OCI-LY7 (cell line): ENCODE data around the gene GAMT. TPM values are rescaled to one million over a fixed set of nuclear protein-coding genes. Genes with fewer than 3 reads are reported as not detected.

Source experiments
- BruUV-seq: library from RNA; stranded (reverse); fragments of 400-500 nt; replicated peaks from 2 replicates; lab custom pipeline; 2021; lab: Mats Ljungman, UMichigan
- CTCF ChIA-PET: fragments of 300-600 bp; sonication (Branson Sonifier 250); formaldehyde crosslinking; loops from one replicate; lab custom pipeline; 2022; ENCODE audit warnings: antibody characterized with exemption; ENCODE audit not compliant: unreplicated experiment; lab: Charles Lee
- POLR2A ChIA-PET: fragments of 300-600 bp; sonication (Branson Sonifier 250); formaldehyde crosslinking; loops from one replicate; lab custom pipeline; 2022; ENCODE audit warnings: antibody characterized with exemption; lab: Charles Lee
- DNase-seq: peaks from one replicate; pipeline ENCODE4 v3.0.0-alpha.2; 2015; ENCODE audit warnings: low spot score
- H2AFZ ChIP-seq: fragments of 200-600 bp; sonication (generic), shearing (Covaris generic); 2 replicates; pipeline ENCODE4 v1.6.1; 2014; ENCODE audit warnings: mild to moderate bottlenecking, antibody characterized with exemption, low read length, moderate library complexity
- H3K27ac ChIP-seq: fragments of 200-600 bp; sonication (generic); 2 replicates; pipeline ENCODE4 v1.5.1; 2014; ENCODE audit warnings: mixed run types, low read depth, mild to moderate bottlenecking, moderate library complexity, low read length, inconsistent platforms; ENCODE audit not compliant: poor library complexity, severe bottlenecking
- H3K36me3 ChIP-seq: fragments of 200-600 bp; sonication (generic); 2 replicates; pipeline ENCODE4 v1.6.1; 2014; ENCODE audit warnings: mild to moderate bottlenecking, antibody characterized with exemption, low read length, moderate library complexity, mixed read lengths; ENCODE audit not compliant: insufficient read depth
- H3K4me1 ChIP-seq: fragments of 200-600 bp; sonication (generic); 2 replicates; pipeline ENCODE4 v1.5.1; 2014; ENCODE audit warnings: mild to moderate bottlenecking, low read length; ENCODE audit not compliant: insufficient read depth, poor library complexity, severe bottlenecking
- H3K4me2 ChIP-seq: fragments of 200-600 bp; sonication (generic); 2 replicates; pipeline ENCODE4 v1.6.1; 2014; ENCODE audit warnings: mild to moderate bottlenecking, low read length
- H3K4me3 ChIP-seq: fragments of 200-600 bp; sonication (generic); 2 replicates; pipeline ENCODE4 v1.5.1; 2014; ENCODE audit warnings: mild to moderate bottlenecking, low read depth, low read length; ENCODE audit not compliant: poor library complexity, severe bottlenecking
- H3K79me2 ChIP-seq: fragments of 200-600 bp; sonication (generic); 2 replicates; pipeline ENCODE4 v1.6.1; 2016; ENCODE audit warnings: low read depth, mild to moderate bottlenecking, low read length, moderate library complexity, mixed read lengths; ENCODE audit not compliant: insufficient read depth
- H3K9me2 ChIP-seq: fragments of 200-600 bp; sonication (generic); 2 replicates; pipeline ENCODE4 v1.6.1; 2016; ENCODE audit warnings: mild to moderate bottlenecking, low read length, mixed read lengths; ENCODE audit not compliant: insufficient read depth
- H3K9me3 ChIP-seq: fragments of 200-600 bp; sonication (generic); 2 replicates; pipeline ENCODE4 v1.6.1; 2014; ENCODE audit warnings: mild to moderate bottlenecking, mixed run types, low read length, mixed read lengths
- H4K20me1 ChIP-seq: fragments of 200-600 bp; sonication (generic); 2 replicates; pipeline ENCODE4 v1.6.1; 2014; ENCODE audit warnings: mild to moderate bottlenecking, antibody characterized with exemption, low read length, moderate library complexity, mixed read lengths; ENCODE audit not compliant: insufficient read depth
- EZH2phosphoT487 ChIP-seq: fragments of 200-600 bp; sonication (generic); IDR thresholded peaks from 2 replicates; pipeline ENCODE4 v1.6.1; 2018; ENCODE audit warnings: low read depth, borderline replicate concordance, mild to moderate bottlenecking, mixed run types, antibody characterized with exemption, low read length, moderate library complexity, mixed read lengths
- intact Hi-C: fragments of 100-400 bp; cut with micrococcal nuclease; formaldehyde crosslinking; loops from one replicate; pipeline ENCODE4 v1.10.0; 2022; ENCODE audit not compliant: unreplicated experiment
- total RNA-seq, 2 experiments: library from RNA; depleted of rRNA in 1 of 2; stranded (reverse); fragments of >200 nt in 1 of 2; shearing (Covaris generic) in 1 of 2; gene quantifications; 2 replicates each; pipeline ENCODE4 v1.2.3, GENCODE V29; 2014 to 2022
- TF ChIP-seq, protein P1 (sequence below): fragments of 200-600 bp; sonication (generic); conservative IDR thresholded peaks from 2 replicates; pipeline ENCODE4 v1.5.1; 2014; ENCODE audit warnings: mild to moderate bottlenecking, antibody characterized with exemption, low read length, moderate library complexity, mixed read lengths

The GAMT gene
- total RNA-seq, 2 experiments from 2014 or later = 14.4 to 27.5 TPM

DNA sequence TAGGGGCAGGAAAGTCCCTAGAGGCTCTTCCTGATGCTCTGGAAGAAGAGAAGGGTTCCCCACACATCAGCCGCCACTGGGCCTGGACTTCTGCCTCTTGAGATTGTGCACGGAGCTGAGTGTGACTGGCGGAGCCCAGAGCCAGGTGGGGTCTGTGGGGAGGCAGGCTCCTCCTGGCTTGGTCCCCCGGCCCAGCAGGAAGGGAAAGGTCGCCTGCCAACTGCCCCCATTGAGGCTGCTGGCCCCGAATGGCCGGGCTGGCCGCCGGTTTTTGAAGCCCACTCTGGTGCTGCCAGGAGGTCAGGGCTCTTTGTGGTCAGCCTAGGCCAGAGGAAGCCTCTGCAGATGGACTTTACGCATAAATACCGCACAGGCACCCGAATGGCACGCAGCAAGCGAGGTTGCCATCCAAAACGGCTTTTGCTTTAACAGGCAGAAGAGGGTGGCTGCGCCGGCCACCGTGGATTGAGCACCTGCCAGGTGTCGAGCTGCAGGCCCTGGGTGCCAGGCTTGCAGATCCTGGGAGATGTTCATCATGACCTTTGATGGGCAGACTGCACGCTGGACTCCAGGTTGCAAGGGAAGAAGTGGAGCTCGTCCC, 11.1 kb upstream of the GAMT start:
- TF ChIP-seq, protein P1, sequence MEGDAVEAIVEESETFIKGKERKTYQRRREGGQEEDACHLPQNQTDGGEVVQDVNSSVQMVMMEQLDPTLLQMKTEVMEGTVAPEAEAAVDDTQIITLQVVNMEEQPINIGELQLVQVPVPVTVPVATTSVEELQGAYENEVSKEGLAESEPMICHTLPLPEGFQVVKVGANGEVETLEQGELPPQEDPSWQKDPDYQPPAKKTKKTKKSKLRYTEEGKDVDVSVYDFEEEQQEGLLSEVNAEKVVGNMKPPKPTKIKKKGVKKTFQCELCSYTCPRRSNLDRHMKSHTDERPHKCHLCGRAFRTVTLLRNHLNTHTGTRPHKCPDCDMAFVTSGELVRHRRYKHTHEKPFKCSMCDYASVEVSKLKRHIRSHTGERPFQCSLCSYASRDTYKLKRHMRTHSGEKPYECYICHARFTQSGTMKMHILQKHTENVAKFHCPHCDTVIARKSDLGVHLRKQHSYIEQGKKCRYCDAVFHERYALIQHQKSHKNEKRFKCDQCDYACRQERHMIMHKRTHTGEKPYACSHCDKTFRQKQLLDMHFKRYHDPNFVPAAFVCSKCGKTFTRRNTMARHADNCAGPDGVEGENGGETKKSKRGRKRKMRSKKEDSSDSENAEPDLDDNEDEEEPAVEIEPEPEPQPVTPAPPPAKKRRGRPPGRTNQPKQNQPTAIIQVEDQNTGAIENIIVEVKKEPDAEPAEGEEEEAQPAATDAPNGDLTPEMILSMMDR = no peak
- TF ChIP-seq EZH2phosphoT487 = no peak
- CTCF ChIA-PET = no interaction called here
- intact Hi-C loops = no loop called here

DNA sequence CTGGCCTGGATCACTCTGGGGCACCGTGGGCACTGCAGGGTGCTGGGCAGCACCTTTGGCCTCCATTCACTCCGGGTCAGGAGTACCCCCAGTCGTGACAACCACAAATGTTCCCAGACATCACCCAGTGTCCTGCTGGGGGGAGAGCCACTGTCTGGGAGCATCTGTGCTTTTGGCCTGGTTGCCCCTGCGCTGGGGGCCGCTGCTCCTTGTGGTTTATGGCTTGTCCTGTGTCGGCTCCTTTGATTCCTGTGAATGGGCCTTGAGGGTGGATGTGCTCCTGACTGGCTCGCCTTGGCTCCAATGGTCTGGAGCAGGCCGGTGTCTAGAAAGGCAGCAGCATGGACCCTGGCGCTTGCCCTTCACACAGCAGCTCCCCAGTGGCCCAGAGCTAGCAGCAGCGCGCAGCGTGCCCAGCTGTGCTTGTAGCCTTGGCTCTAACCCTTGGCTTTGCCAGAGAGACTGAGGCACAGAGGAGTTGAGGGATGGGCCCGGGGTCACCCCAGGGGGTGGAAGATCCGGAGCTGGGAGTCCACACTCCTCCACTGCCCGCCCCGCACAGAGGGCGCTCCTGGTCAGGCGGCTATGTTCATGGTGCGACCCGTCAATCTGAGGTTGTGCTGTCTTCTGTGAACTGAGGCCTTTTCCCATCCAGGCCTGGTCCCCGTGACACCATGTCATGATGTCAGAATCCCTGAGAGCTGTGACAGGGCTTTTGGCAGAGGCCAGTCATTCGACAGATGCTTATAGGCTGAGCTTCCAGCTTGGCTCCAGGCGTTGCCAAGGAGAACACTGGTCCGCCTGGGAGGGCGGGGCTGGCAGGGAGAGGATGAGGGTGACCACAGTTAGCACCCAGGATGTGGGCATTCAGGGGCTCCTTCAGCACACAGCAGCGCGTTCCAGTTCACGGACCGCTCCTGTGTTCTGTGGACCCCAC, 10.2 kb upstream of the GAMT start:
- no peak for DNase-seq

More for the DNA sequence above, 11.1 kb upstream of the GAMT start:
- H3K27ac ChIP-seq = no peak overlapping the region
- no peaks in the 10 kb centered on the region for H3K9me2 ChIP-seq
- no peak overlapping the region for H3K4me3 ChIP-seq
- no peak for DNase-seq
- no peak overlapping the region for H3K4me2 ChIP-seq
- H3K9me3 ChIP-seq = no peaks in the 10 kb centered on the region
- H3K4me1 ChIP-seq = peaks cover 12% of the 10 kb centered on the region
- H3K36me3 ChIP-seq = peaks cover 89% of the 10 kb centered on the region
- POLR2A ChIA-PET = no interaction called here
- H4K20me1 ChIP-seq = peaks cover 33% of the 10 kb centered on the region
- no peak overlapping the region for H2AFZ ChIP-seq
- BruUV-seq = no TSS peak
- peaks cover 97% of the 10 kb centered on the region for H3K79me2 ChIP-seq

More for the DNA sequence above, 10.2 kb upstream of the GAMT start:
- no peak for TF ChIP-seq EZH2phosphoT487
- TF ChIP-seq, protein P1 = no peak
- CTCF ChIA-PET = no interaction called here
- H3K4me2 ChIP-seq = 0 out of 2 replicates have a peak overlapping the region, but pooled peaks have one; percentile 99
- H3K27ac ChIP-seq = no peak overlapping the region
- peaks cover 16% of the 10 kb centered on the region for H3K4me1 ChIP-seq
- H3K36me3 ChIP-seq = peaks cover 80% of the 10 kb centered on the region
- no peak overlapping the region for H3K4me3 ChIP-seq
- no peak overlapping the region for H2AFZ ChIP-seq
- no TSS peak for BruUV-seq
- POLR2A ChIA-PET = no interaction called here
- H3K9me3 ChIP-seq = no peaks in the 10 kb centered on the region
- peaks cover 33% of the 10 kb centered on the region for H4K20me1 ChIP-seq
- H3K9me2 ChIP-seq = no peaks in the 10 kb centered on the region
- H3K79me2 ChIP-seq = peaks cover 88% of the 10 kb centered on the region
- intact Hi-C loops = no loop called here
